ENCODE results near the gene PROSER3.
A peak's percentile ranks its signal among the peaks of the same experiment; 100 is the strongest.
"Not testable (repeated sequence)": the region's sequence is repeated elsewhere in the genome, so short reads cannot be mapped to it uniquely, and the experiment has no call there.

The PROSER3 gene

GRCh38 chr19:35755550-35756376, 2.2 kb upstream of the PROSER3 start:
- peak; percentile 58 for DNase-seq

- DNase-seq, result no peak
These were observed 1.4 kb upstream of the PROSER3 start, which contains the start of gene HSPB6 for GRCh38 chr19:35756377-35757230. HSPB6 (minus strand) TSS chr19:35757029; CDS start chr19:35757008, 21 bp downstream.

- DNase-seq, result no peak
These were observed 686 bp upstream of the PROSER3 start for GRCh38 chr19:35757231-35757748.

- no peak for DNase-seq
These were observed 1.7 kb downstream of the PROSER3 start for GRCh38 chr19:35759697-35760096.

GRCh38 chr19:35760711-35761349, 2.9 kb downstream of the PROSER3 start:
- no peak for DNase-seq

- no peak for DNase-seq
These were observed 6.7 kb downstream of the PROSER3 start for GRCh38 chr19:35764432-35765315.

- DNase-seq, result no peak
These were observed 8.7 kb downstream of the PROSER3 start for GRCh38 chr19:35766571-35767104.

GRCh38 chr19:35767288-35768081, 9.5 kb downstream of the PROSER3 start:
- DNase-seq, result no peak

- no peak for DNase-seq
These were observed 10.1 kb downstream of the PROSER3 start for GRCh38 chr19:35768082-35768421.

GRCh38 chr19:35772362-35772761, 14.4 kb downstream of the PROSER3 start:
- not testable (repeated sequence) for DNase-seq

- no peak for DNase-seq
These were observed 15.2 kb downstream of the PROSER3 start for GRCh38 chr19:35773020-35773806.

GRCh38 chr19:35774274-35775045, 16.5 kb downstream of the PROSER3 start:
- DNase-seq, result no peak

- DNase-seq, result no peak
These were observed 17.0 kb downstream of the PROSER3 start for GRCh38 chr19:35775046-35775297.

- DNase-seq, result peak; percentile 98
These were observed 17.5 kb downstream of the PROSER3 start, which contains the start of gene ARHGAP33 for GRCh38 chr19:35775298-35776101. ARHGAP33 (plus strand) TSS chr19:35775564; CDS start chr19:35775659, 95 bp downstream.

- DNase-seq, result no peak
These were observed 18.3 kb downstream of the PROSER3 start for GRCh38 chr19:35776102-35776788.

- DNase-seq, result no peak
These were observed 19.3 kb downstream of the PROSER3 start for GRCh38 chr19:35777086-35777841.

GRCh38 chr19:35777961-35778360, 20.0 kb downstream of the PROSER3 start:
- no peak for DNase-seq

Measured in CD4-positive, alpha-beta T cell treated with Interleukin-15 for 1 hour (primary cell).